Stimulated activated naive CD8-positive, alpha-beta T cell treated with anti-CD3 and anti-CD28 coated beads, Interleukin-15, Interleukin-2, amounts not matched to agents 100 ng/mL and 50 ng/mL, for 24 hours (primary cell): ENCODE measurements around the gene SULT1C3.

Experiments
- H3K27ac Mint-ChIP-seq: one replicate; pipeline ENCODE4 v1.8.0; 2021; ENCODE audit warnings: mild to moderate bottlenecking, mixed read lengths
- H3K27me3 Mint-ChIP-seq: one replicate; pipeline ENCODE4 v1.8.0; 2021; ENCODE audit warnings: mixed read lengths
- H3K36me3 Mint-ChIP-seq: one replicate; pipeline ENCODE4 v1.8.0; 2021; ENCODE audit warnings: low read depth, mixed read lengths
- H3K4me1 Mint-ChIP-seq: one replicate; pipeline ENCODE4 v1.8.0; 2021; ENCODE audit warnings: low read depth, mixed read lengths
- H3K4me3 Mint-ChIP-seq: one replicate; pipeline ENCODE4 v1.8.0; 2021; ENCODE audit warnings: mild to moderate bottlenecking, mixed read lengths
- H3K9me3 Mint-ChIP-seq: one replicate; pipeline ENCODE4 v1.8.0; 2021; ENCODE audit warnings: mixed read lengths

The SULT1C3 gene

GRCh38 chr2:108228006-108228405 lies 11.8 kb upstream of the SULT1C3 start:
- no peak overlapping the region for H3K27ac Mint-ChIP-seq
- H3K4me3 Mint-ChIP-seq: no peak overlapping the region
- no peaks in the 10 kb centered on the region for H3K36me3 Mint-ChIP-seq
- H3K9me3 Mint-ChIP-seq: peaks cover 7% of the 10 kb centered on the region
- H3K27me3 Mint-ChIP-seq: peaks cover 4% of the 10 kb centered on the region
- no peaks in the 10 kb centered on the region for H3K4me1 Mint-ChIP-seq

- Mint-ChIP-seq H3K27me3 (peaks cover 4% of the 10 kb centered on the region), H3K27ac (no peak overlapping the region), H3K4me3 (no peak overlapping the region), H3K9me3 (peaks cover 6% of the 10 kb centered on the region), H3K36me3 (no peaks in the 10 kb centered on the region), H3K4me1 (no peaks in the 10 kb centered on the region)
These were observed 11.2 kb upstream of the SULT1C3 start for GRCh38 chr2:108228537-108228936.

GRCh38 chr2:108229875-108230274 lies 9.9 kb upstream of the SULT1C3 start:
- Mint-ChIP-seq H3K4me3 (no peak overlapping the region), H3K27me3 (peaks cover 4% of the 10 kb centered on the region), H3K4me1 (no peaks in the 10 kb centered on the region), H3K9me3 (peaks cover 2% of the 10 kb centered on the region), H3K27ac (no peak overlapping the region), H3K36me3 (no peaks in the 10 kb centered on the region)

- Mint-ChIP-seq H3K36me3 (no peaks in the 10 kb centered on the region), H3K9me3 (peaks cover 15% of the 10 kb centered on the region), H3K27me3 (no peaks in the 10 kb centered on the region), H3K27ac (no peak overlapping the region), H3K4me1 (no peaks in the 10 kb centered on the region), H3K4me3 (no peak overlapping the region)
These were observed 4.2 kb upstream of the SULT1C3 start for GRCh38 chr2:108235577-108235976.

- Mint-ChIP-seq H3K4me1 (no peaks in the 10 kb centered on the region), H3K27ac (no peak overlapping the region), H3K4me3 (no peak overlapping the region), H3K9me3 (peaks cover 15% of the 10 kb centered on the region), H3K27me3 (no peaks in the 10 kb centered on the region), H3K36me3 (no peaks in the 10 kb centered on the region)
These were observed 3.0 kb upstream of the SULT1C3 start for GRCh38 chr2:108236676-108237335.

GRCh38 chr2:108240966-108241365 lies 1.2 kb downstream of the SULT1C3 start:
- Mint-ChIP-seq H3K4me3 (no peak overlapping the region), H3K27ac (no peak overlapping the region), H3K27me3 (peaks cover 2% of the 10 kb centered on the region), H3K36me3 (no peaks in the 10 kb centered on the region), H3K9me3 (peaks cover 11% of the 10 kb centered on the region), H3K4me1 (no peaks in the 10 kb centered on the region)

GRCh38 chr2:108243566-108243965 lies 3.8 kb downstream of the SULT1C3 start:
- Mint-ChIP-seq H3K36me3 (no peaks in the 10 kb centered on the region), H3K4me3 (no peak overlapping the region), H3K9me3 (no peaks in the 10 kb centered on the region)

GRCh38 chr2:108244667-108245414 lies 5.1 kb downstream of the SULT1C3 start:
- no peak overlapping the region for H3K27ac Mint-ChIP-seq
- H3K4me1 Mint-ChIP-seq: no peaks in the 10 kb centered on the region
- H3K4me3 Mint-ChIP-seq: no peak overlapping the region
- peaks cover 11% of the 10 kb centered on the region for H3K27me3 Mint-ChIP-seq
- H3K9me3 Mint-ChIP-seq: no peaks in the 10 kb centered on the region
- H3K36me3 Mint-ChIP-seq: no peaks in the 10 kb centered on the region

More at GRCh38 chr2:108243566-108243965, 3.8 kb downstream of the SULT1C3 start:
- H3K27ac Mint-ChIP-seq: no peak overlapping the region
- peaks cover 11% of the 10 kb centered on the region for H3K27me3 Mint-ChIP-seq
- H3K4me1 Mint-ChIP-seq: no peaks in the 10 kb centered on the region

- Mint-ChIP-seq H3K4me3 (no peak overlapping the region), H3K27ac (no peak overlapping the region), H3K4me1 (no peaks in the 10 kb centered on the region), H3K9me3 (no peaks in the 10 kb centered on the region), H3K27me3 (peaks cover 13% of the 10 kb centered on the region), H3K36me3 (no peaks in the 10 kb centered on the region)
These were observed 13.3 kb downstream of the SULT1C3 start for GRCh38 chr2:108253106-108253505.

- Mint-ChIP-seq H3K36me3 (no peaks in the 10 kb centered on the region), H3K4me1 (no peaks in the 10 kb centered on the region), H3K9me3 (no peaks in the 10 kb centered on the region), H3K27ac (no peak overlapping the region), H3K4me3 (no peak overlapping the region), H3K27me3 (peaks cover 6% of the 10 kb centered on the region)
These were observed 18.1 kb downstream of the SULT1C3 start for GRCh38 chr2:108257757-108258331.

GRCh38 chr2:108260773-108261172 lies 21.0 kb downstream of the SULT1C3 start:
- no peaks in the 10 kb centered on the region for H3K4me1 Mint-ChIP-seq
- H3K27ac Mint-ChIP-seq: no peak overlapping the region
- H3K4me3 Mint-ChIP-seq: no peak overlapping the region
- H3K9me3 Mint-ChIP-seq: no peaks in the 10 kb centered on the region
- no peaks in the 10 kb centered on the region for H3K36me3 Mint-ChIP-seq
- H3K27me3 Mint-ChIP-seq: peaks cover 9% of the 10 kb centered on the region

GRCh38 chr2:108262036-108262435 lies 22.3 kb downstream of the SULT1C3 start:
- H3K4me3 Mint-ChIP-seq: no peak overlapping the region
- H3K36me3 Mint-ChIP-seq: no peaks in the 10 kb centered on the region
- no peaks in the 10 kb centered on the region for H3K4me1 Mint-ChIP-seq
- peaks cover 9% of the 10 kb centered on the region for H3K27me3 Mint-ChIP-seq
- no peak overlapping the region for H3K27ac Mint-ChIP-seq
- no peaks in the 10 kb centered on the region for H3K9me3 Mint-ChIP-seq

GRCh38 chr2:108263401-108263800 lies 23.6 kb downstream of the SULT1C3 start:
- no peaks in the 10 kb centered on the region for H3K9me3 Mint-ChIP-seq
- H3K4me3 Mint-ChIP-seq: no peak overlapping the region
- peaks cover 9% of the 10 kb centered on the region for H3K27me3 Mint-ChIP-seq
- no peak overlapping the region for H3K27ac Mint-ChIP-seq
- no peaks in the 10 kb centered on the region for H3K4me1 Mint-ChIP-seq
- H3K36me3 Mint-ChIP-seq: no peaks in the 10 kb centered on the region

GRCh38 chr2:108266218-108266617 lies 26.4 kb downstream of the SULT1C3 start:
- H3K27me3 Mint-ChIP-seq: peaks cover 13% of the 10 kb centered on the region
- no peaks in the 10 kb centered on the region for H3K4me1 Mint-ChIP-seq
- no peaks in the 10 kb centered on the region for H3K36me3 Mint-ChIP-seq
- H3K27ac Mint-ChIP-seq: no peak overlapping the region
- no peak overlapping the region for H3K4me3 Mint-ChIP-seq
- H3K9me3 Mint-ChIP-seq: no peaks in the 10 kb centered on the region

- Mint-ChIP-seq H3K4me3 (no peak overlapping the region), H3K27me3 (peaks cover 13% of the 10 kb centered on the region), H3K36me3 (no peaks in the 10 kb centered on the region), H3K9me3 (no peaks in the 10 kb centered on the region), H3K27ac (no peak overlapping the region), H3K4me1 (no peaks in the 10 kb centered on the region)
These were observed 27.3 kb downstream of the SULT1C3 start for GRCh38 chr2:108267101-108267500.
